GM12878 (cell line): ENCODE measurements around the gene TNRC18. TPM values are rescaled to one million over a fixed set of nuclear protein-coding genes. Genes with fewer than 3 reads are reported as not detected.

Source experiments
- ATAC-seq: fragments of 200-7000 bp; cut with Tn5 transposase; 3 replicates; pipeline ENCODE4 v1.9.1; 2020; ENCODE audit warnings: mild to moderate bottlenecking, moderate library complexity
- BruUV-seq: library from RNA; stranded (reverse); fragments of 400-500 nt; replicated peaks from 2 replicates; lab custom pipeline; 2021; lab: Mats Ljungman, UMichigan
- CTCF ChIA-PET: fragments of 300-600 bp; sonication (Branson Sonifier 250); formaldehyde crosslinking; extraction: SDS; loops from one replicate; lab custom pipeline; 2021; ENCODE audit warnings: inconsistent platforms; lab: Yijun Ruan, JAX
- POLR2A ChIA-PET: fragments of 350-600 bp; formaldehyde crosslinking; extraction: SDS; loops from one replicate; lab custom pipeline; 2021; ENCODE audit warnings: inconsistent platforms; lab: Charles Lee
- RAD21 ChIA-PET: fragments of 300-600 bp; sonication (Branson Sonifier 250); formaldehyde crosslinking; loops from one replicate; lab custom pipeline; 2023; ENCODE audit warnings: antibody characterized with exemption; ENCODE audit not compliant: unreplicated experiment; lab: Charles Lee
- SMC1A ChIA-PET: fragments of 300-600 bp; sonication (Branson Sonifier 250); formaldehyde crosslinking; loops from one replicate; lab custom pipeline; 2023; ENCODE audit not compliant: unreplicated experiment, uncharacterized antibody; lab: Charles Lee
- DNase-seq: peaks from one replicate; pipeline ENCODE4 v3.0.0-alpha.2; 2011; ENCODE audit warnings: low read depth, low spot score
- FAIRE-seq: peaks from 3 replicates; lab custom pipeline; 2011; peaks lifted over from hg19 to GRCh38; lab: Jason Lieb, UNC
- H2AFZ ChIP-seq: 2 replicates; pipeline ENCODE4 v1.6.0; 2011; ENCODE audit warnings: low read depth, low read length, control low read depth; ENCODE audit not compliant: control insufficient read depth
- H3K27ac ChIP-seq: 2 replicates; pipeline ENCODE4 v1.5.1; 2011; ENCODE audit warnings: control low read depth; ENCODE audit not compliant: control insufficient read depth, insufficient read depth
- H3K27me3 ChIP-seq, 2 experiments: replicated peaks in 1 of 2; 2 replicates each; pipeline versions ENCODE4 v1.6.0 to v1.6.1; 2011; ENCODE audit warnings: low read length in 1 of 2; ENCODE audit not compliant: control insufficient read depth in 2 of 2, insufficient read depth in 2 of 2
- H3K36me3 ChIP-seq, 2 experiments: 2 replicates each; pipeline ENCODE4 v1.5.1; 2011; ENCODE audit warnings: low read length in 1 of 2; ENCODE audit not compliant: control insufficient read depth in 2 of 2, insufficient read depth in 2 of 2
- H3K4me1 ChIP-seq: 2 replicates; pipeline ENCODE4 v1.6.1; 2011; ENCODE audit warnings: mild to moderate bottlenecking, low read length, moderate library complexity, mixed read lengths; ENCODE audit not compliant: control insufficient read depth, insufficient read depth
- H3K4me2 ChIP-seq: 2 replicates; pipeline ENCODE4 v1.6.0; 2011; ENCODE audit warnings: control low read depth; ENCODE audit not compliant: control insufficient read depth, insufficient read depth
- H3K4me3 ChIP-seq: fragments of 200-600 bp; sonication (generic); 2 replicates; pipeline ENCODE4 v1.5.1; 2016
- H3K79me2 ChIP-seq: 2 replicates; pipeline ENCODE4 v1.6.0; 2011; ENCODE audit warnings: low read length; ENCODE audit not compliant: control insufficient read depth, insufficient read depth
- H3K9ac ChIP-seq: 2 replicates; pipeline ENCODE4 v1.8.0; 2011; ENCODE audit warnings: low read length, control low read depth, mixed read lengths; ENCODE audit not compliant: control insufficient read depth, insufficient read depth
- H3K9me3 ChIP-seq: replicated peaks from 3 replicates; pipeline ENCODE4 v1.5.1; 2011; ENCODE audit warnings: mild to moderate bottlenecking, low read length; ENCODE audit not compliant: control insufficient read depth, insufficient read depth
- H4K20me1 ChIP-seq: 2 replicates; pipeline ENCODE4 v1.6.0; 2011; ENCODE audit not compliant: control insufficient read depth, insufficient read depth
- PKNOX1 ChIP-seq: fragments of 450-650 bp; IDR thresholded peaks from 2 replicates; pipeline ENCODE4 v1.6.1; 2016; ENCODE audit warnings: mild to moderate bottlenecking
- PML ChIP-seq: IDR thresholded peaks from 2 replicates; pipeline ENCODE4 v1.6.1; 2012; ENCODE audit warnings: low read length, inconsistent platforms
- RAD21 ChIP-seq: IDR thresholded peaks from 2 replicates; pipeline ENCODE4 v1.6.1; 2011; ENCODE audit warnings: mild to moderate bottlenecking, low read depth, low read length, moderate library complexity; ENCODE audit not compliant: insufficient read depth
- RFX5 ChIP-seq: IDR thresholded peaks from 2 replicates; pipeline ENCODE4 v1.6.1; 2011; ENCODE audit warnings: low read depth, low read length, improper control_type of control experiment
- RUNX3 ChIP-seq: IDR thresholded peaks from 2 replicates; pipeline ENCODE4 v1.6.1; 2012; ENCODE audit warnings: low read length, inconsistent platforms
- SKIL ChIP-seq: fragments of 450-650 bp; IDR thresholded peaks from 2 replicates; pipeline ENCODE4 v1.6.1; 2017; ENCODE audit warnings: mild to moderate bottlenecking, low read depth, inconsistent platforms; ENCODE audit not compliant: poor library complexity, severe bottlenecking
- SMARCA5 ChIP-seq: fragments of 450-650 bp; IDR thresholded peaks from 2 replicates; pipeline ENCODE4 v1.6.1; 2017; ENCODE audit warnings: mild to moderate bottlenecking
- WGBS: methylation state at CpG from one replicate; pipeline ENCODE4 v1.1.6; 2016; ENCODE audit warnings: low lambda C conversion rate; ENCODE audit not compliant: insufficient replicate concordance, insufficient coverage; ENCODE audit errors: missing lambda C conversion rate; 5-methylcytosine and 5-hydroxymethylcytosine counted together
- in situ Hi-C: fragments of 300-500 bp; cut with MboI; formaldehyde crosslinking; loops from 9 replicates; pipeline ENCODE4 v1.14.3; 2018; ENCODE audit warnings: mixed read lengths
- intact Hi-C: fragments of 100-400 bp; cut with micrococcal nuclease; formaldehyde crosslinking; loops from one replicate; pipeline ENCODE4 v1.14.2; 2022; ENCODE audit not compliant: unreplicated experiment
- polyA plus RNA-seq, 11 experiments: library from polyadenylated mRNA; depleted of rRNA in 4 of 11; unstranded in 6 of 11; stranded (reverse) in 5 of 11; fragments of >200 nt; fragmentation: Nextera tagmentation in 4 of 11; fragmentation: Illumina TruSeq in 1 of 11; extraction: Ambion mirVana in 4 of 11; extraction: Trizol in 1 of 11; gene quantifications; 1 replicate in 1 of 11; 2 replicates in 10 of 11; pipeline versions ENCODE4 v1.2.1 to v1.2.3, GENCODE V29; 2011 to 2016; ENCODE audit warnings: inconsistent platforms in 2 of 11, missing spikeins in 2 of 11, low read depth in 1 of 11
- total RNA-seq, 4 experiments: library from RNA; depleted of rRNA in 3 of 4; stranded (reverse); fragments of >200 nt in 3 of 4; fragmentation: Illumina TruSeq in 1 of 4; extraction: Trizol in 1 of 4; gene quantifications; 2 replicates each; pipeline versions ENCODE4 v1.2.1 to v1.2.3, GENCODE V29; 2013 to 2021

TNRC18 gene
- total and polyA plus RNA-seq, 10 of the 15 experiments (the other 5 are each of a cell fraction or from before 2014, with no cell fraction given) = 0.02 to 31.7 (median 5.4) TPM

DNA sequence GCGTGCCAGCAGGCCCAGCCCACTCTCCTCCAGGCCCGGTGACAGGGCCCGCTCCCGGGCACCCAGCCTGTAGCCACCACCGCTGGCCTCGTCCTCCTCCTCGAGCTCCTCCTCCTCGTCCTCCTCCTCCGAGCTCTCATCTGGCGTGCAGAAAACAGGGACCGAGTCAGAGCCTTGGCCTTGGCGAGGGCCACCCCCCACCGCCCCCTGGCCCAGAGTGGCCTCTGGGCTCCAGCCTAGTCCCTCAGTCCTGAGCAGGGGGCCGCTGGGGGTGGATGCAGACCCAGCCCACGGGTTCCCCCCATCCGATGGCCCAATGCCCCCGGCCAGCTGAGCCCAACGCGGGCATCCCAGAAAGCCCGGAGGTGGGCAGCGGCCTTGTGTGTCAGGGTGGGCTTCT is 78.0 kb downstream of the TNRC18 start (continued):
- no peak for TF ChIP-seq SKIL
- TF ChIP-seq RUNX3 = no peak
- no peak for TF ChIP-seq RFX5

- H3K9me3 ChIP-seq = peaks cover 9% of the 10 kb centered on the region; the same call in 2 of the 3 replicates
- in situ Hi-C loops = no loop called here
- WGBS = 97% methylated on average over 12 of the region's 13 CpGs
- DNase-seq = no peak
- no peaks in the 10 kb centered on the region for H4K20me1 ChIP-seq
- POLR2A ChIA-PET = no interaction called here
- no peaks in the 10 kb centered on the region for H3K79me2 ChIP-seq
- H3K4me2 ChIP-seq = no peak overlapping the region
- H3K4me1 ChIP-seq = no peaks in the 10 kb centered on the region
- intact Hi-C loops = no loop called here
- peaks cover 8 to 11% of the 10 kb centered on the region in 2 experiments; a peak in 3 of 4 replicates for H3K36me3 ChIP-seq
- CTCF ChIA-PET = no interaction called here
- BruUV-seq = no TSS peak
- SMC1A ChIA-PET = no interaction called here
- no peak overlapping the region for H3K9ac ChIP-seq
- H2AFZ ChIP-seq = no peak overlapping the region
- RAD21 ChIA-PET = no interaction called here
- H3K27me3 ChIP-seq = no peaks in the 10 kb centered on the region
- TF ChIP-seq PML = no peak
- no peak for TF ChIP-seq PKNOX1
- TF ChIP-seq RAD21 = no peak
- TF ChIP-seq SMARCA5 = no peak
- TF ChIP-seq, all 136 proteins: peak for 0
- no peak overlapping the region for H3K4me3 ChIP-seq
- H3K27ac ChIP-seq = no peak overlapping the region
- FAIRE-seq (no peak), ATAC-seq (no peak)
Measured at GRCh38 chr7:5345171-5345570, 78.5 kb downstream of the TNRC18 start.
